NK-92 (cell line): Measurements from ENCODE around the gene ZDHHC18.
"Not testable (repeated sequence)": the region's sequence is repeated elsewhere in the genome, so short reads cannot be mapped to it uniquely, and the experiment has no call there.

Experiments used
- DNase-seq: peaks from one replicate; lab custom pipeline; 2025; ENCODE audit not compliant: unreplicated experiment; lab: John Stamatoyannopoulos, UW

The ZDHHC18 gene

DNA sequence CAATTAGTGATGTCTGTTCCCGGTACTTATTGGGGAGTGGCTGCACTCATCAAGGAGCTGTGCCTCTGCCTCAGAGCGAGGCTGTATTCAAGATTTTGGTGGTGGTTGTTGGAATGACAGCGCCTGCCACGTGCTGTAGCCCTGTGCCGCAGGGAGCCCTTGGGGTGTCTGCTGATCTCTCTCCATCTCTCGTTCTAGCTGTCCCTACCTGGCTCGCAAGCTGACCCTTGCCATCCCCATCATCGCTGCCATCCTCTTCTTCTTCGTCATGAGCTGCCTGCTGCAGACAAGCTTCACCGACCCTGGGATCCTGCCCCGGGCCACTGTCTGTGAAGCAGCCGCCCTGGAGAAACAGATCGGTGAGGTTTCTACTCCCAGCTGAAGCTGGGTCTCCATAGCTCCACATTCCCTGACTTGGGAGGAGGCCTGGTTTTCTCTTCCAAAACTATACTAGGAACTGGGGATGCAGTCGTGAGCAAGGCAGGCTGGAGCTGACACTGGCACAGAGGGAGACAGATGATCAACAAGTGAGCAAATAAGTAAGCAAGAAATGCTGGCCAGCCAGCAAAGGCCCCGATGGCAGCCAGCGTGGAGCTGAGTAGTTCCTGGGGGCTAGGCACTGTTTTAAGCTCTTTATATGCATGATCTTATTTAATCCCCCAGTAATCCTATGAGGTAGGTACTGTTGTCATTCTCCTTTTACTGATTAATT, 5.9 kb downstream of the ZDHHC18 start:
- DNase-seq, result no peak

DNA sequence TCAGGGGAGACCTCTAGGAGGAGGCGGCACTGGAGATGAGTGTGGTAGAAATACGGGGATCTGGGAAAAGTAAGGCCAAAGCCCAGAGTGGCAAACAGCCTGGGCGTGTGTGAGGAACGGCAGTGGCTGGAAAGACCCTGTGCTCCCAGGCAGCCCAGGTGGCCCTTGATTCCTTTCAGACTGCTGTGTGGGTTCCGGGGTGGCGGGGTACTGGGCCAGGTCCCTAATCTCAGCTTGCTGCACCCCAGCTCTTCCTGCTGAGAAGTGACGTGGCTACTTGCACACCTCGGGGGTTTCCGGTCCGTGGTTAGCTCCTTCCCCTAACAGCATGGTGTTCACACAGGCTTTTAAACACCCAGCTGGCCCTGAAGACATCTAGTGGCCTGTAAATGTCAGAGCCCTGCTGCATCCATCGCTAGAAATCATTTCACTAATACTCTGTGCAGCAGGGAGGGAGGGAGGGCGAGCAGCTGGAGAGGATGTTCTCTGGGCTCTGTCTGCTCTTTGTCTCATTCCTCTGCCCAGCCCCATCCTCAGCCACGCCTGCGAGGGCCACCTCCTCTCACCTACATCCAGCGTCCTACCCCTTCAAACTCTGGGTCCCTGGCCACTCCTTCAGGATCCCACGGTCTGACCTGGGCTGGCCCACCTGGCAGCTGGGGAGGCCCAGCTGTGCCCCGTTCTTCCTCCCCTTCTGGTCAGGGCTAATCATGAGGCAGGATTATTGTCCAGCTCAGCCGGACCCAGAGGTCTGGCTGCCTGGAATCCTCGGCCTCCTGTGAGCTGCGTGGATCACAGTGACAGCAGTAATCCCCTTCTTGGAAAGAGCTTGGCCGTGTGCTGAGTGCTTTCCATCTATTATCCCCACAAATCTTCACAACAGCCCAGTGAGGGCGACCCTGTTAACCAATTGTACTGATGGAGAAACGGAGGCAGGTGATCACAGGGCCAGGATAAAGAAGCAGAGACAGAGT, 7.2 kb downstream of the ZDHHC18 start:
- DNase-seq, result no peak

DNA sequence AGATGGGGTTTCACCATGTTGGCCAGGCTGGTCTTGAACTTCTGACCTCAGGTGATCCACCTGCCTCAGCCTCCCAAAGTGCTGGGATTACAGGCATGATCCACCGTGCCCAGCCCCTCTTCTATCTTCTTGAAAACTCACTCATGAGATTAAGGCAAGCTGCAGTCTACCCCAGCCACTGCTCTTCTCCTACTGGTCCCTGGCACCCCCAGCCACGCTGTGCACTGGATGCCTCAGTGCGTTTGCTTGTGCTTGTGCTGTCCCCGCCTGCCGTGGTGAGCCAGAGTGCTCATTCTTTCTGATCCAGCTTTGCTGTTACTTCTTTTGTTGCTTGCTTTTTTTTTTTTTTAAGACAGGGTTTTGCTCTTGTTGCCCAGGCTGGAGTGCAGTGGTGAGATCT, 11.2 kb downstream of the ZDHHC18 start:
- not testable (repeated sequence) for DNase-seq

DNA sequence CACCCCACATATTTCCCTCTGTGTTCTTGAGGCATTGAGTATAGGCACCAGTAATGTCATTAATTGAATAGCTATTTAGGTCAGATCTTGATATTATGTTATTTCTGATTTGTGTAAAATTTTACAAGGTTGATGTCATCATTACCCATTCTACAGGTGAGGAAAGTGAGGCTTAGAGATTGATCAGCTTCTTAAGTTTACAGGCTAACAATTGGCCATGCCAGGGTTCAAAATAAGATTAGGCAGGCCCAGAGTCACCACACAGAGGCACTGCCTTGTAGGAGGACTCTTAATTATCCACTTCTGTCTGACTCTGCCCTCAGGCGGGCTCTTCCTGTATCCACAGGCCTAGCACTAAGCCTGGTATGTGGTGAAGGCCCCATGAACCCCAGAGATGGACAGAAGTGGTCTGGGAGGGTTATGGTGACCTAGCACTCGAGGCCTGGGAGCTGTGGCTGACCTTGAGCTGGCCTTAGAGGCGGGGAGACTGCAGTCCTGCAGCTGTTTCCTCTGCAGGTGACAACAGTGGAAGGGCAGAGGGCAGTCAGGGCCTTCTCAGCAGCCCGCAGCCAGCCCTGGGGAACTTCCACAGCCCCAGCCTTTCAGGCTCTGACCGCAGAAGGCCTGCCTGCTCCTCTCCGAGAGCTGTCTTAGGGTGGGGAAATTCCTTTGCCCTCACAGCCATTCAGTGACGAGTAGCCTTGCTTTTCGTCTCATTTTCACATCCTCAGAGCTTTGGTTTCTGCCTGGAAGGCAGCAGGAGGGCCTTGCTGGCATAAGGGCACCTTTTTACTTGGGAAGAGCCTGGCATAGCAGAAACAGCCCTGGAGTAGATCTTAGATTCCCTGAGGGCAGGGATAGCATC, 12.2 kb downstream of the ZDHHC18 start:
- DNase-seq, result no peak

DNA sequence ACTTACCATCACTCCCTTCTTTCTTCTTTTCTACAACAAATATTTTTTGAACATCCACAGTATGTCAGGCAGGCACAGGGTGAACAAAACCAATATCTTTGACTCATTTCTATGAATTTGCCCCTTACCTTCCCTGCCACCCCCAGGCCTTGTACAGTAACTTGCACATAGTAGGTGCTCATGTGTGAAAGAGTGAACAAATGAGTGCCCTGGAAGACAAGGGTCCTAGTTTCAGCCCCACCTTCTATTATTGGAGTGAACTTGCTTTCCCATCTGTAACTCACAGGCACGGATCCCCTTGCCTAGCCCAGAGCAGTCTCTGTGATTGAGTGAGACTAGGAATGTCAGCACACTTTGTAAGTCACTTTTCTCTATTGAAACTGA, 12.8 kb downstream of the ZDHHC18 start:
- no peak for DNase-seq

DNA sequence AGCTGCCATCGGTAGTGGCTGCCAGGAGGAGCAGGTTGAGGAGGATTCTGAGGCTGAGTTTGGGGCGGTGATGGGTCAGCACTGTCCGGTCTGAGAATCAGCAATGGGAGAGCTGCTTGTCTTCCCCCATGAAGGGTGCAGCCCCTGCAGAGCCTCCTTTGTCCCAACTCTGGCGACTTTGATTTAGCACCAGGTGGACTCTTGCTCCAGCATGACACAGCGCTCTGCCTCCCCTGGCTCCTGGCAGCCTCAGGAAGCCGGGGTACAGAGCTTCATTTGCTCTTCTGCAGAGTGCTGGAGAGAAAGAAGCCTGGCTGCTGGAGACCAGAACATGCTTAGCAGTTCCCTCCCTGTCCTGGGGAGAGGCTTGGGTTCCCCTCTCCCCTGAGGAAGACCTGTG, 13.3 kb downstream of the ZDHHC18 start:
- no peak for DNase-seq

DNA sequence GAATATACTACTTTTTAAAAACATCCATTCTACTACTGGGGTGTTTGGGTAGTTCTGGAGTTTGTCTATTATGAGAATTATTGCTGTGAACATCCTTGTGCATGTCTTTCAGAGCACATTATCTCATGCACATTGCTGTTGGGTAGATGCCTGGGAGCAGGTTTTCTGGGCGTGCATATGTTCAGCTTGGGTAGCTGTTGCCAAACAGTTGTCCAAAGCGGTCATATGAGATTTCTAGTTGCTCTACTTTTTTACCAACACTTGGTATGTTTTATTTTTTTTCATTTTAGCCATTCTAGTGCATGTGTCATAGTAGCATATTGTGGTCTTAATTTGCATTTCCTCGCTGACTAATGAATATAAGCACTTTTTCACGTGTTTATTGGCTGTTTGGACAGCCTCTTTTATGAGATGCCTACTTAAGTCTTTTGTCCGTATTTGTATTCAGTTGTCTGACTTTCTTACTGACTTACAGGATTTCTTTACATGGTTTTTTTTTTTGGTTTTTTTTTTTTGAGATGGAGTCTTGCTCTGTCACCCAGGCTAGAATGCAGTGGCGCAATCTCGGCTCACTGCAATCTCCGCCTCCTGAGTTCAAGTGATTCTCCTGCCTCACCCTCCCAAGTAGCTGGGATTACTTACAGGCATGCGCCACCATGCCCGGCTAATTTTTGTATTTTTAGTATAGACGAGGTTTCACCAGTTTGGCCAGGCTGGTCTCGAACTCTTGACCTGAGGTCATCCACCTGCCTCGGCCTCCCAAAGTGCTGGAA, 18.1 kb downstream of the ZDHHC18 start:
- DNase-seq, result no peak

DNA sequence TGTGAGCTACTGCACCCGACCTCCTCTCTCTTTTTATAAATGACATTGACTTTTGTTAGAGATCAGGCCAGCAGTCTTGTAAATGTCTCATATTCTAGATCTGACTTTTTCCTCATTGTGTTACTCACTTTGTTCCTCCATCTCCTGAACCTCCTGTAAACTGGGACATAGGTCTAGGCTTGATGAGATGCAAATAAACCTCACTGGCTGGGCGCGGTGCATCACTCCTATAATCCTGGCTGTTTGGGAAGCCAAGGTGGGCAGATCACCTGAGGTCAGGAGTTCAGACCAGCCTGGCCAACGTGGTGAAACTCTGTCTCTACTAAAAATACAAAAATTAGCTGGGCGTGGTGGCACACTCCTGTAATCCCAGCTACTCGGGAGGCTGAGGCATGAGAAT, 21.3 kb downstream of the ZDHHC18 start:
- not testable (repeated sequence) for DNase-seq

DNA sequence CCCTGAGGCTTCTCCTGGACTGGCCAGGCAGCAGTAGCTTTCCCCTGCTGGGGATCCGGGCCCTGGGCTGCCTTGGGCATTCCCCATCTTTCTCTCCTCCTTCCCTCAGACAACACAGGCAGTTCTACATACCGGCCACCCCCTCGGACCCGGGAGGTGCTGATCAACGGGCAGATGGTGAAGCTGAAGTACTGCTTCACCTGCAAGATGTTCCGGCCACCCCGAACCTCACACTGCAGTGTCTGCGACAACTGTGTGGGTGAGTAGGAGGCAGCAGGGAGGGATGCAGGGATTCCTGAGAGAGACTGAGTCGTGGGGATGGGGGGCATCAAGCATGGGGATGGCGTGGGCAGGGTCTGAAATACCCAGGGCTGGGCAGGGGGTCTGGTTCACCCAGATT, 22.0 kb downstream of the ZDHHC18 start:
- DNase-seq, result no peak

DNA sequence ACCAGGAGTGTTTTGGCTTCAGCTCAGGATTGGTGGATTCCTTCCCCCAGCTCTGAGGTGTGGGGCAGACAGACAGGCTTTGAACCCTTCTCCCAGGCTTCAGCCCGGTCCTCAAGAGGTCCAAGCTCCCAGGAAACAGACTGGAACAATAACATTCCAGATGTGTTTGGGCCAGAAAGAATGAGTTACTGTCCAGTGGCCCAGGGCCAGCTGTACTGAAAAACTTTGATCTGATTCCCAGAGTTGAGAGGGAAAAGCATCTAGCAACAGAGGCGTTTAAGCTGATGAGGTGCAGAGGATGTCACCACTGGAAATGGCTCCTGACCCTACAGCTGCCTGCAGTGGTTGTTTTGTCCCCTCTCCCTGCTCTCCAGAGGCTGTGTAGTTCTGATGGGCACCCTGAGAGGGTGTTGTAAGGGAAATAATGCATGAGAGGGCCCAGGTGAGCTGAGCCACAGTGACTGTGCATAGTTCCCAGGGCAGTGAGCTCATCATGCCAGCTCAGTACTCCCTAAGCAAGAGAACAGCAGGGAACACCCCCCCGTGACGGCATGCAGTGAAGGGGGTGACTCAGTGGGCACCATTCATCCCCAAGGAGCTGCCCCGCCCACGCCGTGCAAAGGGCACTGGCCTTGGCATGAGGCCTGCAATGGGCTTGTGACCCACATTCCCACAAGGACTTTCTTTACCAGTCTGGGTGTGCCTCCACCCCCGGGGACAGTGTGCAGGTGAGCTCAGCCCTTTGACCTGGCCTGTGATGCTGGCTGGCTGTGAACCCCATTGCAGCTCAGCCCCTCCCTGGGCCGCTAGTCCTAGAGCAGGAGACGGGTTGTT, 22.7 kb downstream of the ZDHHC18 start:
- no peak for DNase-seq

DNA sequence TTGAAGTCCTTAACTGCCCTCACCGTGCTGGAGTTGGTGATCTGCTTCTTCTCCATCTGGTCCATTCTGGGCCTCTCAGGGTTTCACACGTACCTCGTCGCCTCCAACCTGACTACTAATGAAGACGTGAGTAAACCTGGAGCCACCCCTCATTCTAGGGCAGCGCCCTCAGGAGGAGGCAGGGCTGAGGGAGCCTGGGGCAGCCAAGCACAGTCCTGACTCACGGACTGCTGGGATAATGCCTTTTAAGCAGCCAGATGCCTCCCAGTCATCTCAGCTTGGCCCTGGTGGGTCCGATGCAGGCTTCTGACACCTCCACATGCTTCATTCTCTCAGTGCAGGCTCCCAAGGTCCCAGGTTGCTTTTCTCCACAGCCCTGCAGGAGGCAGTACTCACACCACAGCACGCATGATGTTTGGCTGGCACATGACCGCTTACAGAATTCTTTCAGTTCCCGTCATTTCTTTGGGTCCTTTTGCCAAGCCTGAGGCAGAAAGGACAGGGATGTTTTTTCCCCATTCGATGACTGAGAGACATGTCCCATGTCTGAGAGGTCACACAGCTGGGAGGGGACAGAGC, 24.7 kb downstream of the ZDHHC18 start:
- no peak for DNase-seq

DNA sequence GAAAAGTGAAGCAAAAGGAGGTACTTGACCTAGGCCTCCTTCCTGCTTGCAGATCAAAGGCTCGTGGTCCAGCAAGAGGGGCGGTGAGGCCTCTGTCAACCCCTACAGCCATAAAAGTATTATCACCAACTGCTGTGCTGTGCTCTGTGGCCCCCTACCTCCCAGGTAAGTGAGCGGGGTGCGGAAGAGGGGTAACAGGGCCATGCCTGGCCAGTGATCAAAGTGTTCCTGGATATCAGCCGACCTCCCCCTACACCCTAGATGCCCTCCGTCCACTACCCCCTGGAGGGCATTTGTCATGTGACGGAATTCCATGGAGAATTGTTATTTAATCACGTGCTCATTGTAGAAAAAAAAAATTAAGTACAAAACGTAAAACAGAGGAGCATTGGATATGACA, 26.2 kb downstream of the ZDHHC18 start:
- no peak for DNase-seq

DNA sequence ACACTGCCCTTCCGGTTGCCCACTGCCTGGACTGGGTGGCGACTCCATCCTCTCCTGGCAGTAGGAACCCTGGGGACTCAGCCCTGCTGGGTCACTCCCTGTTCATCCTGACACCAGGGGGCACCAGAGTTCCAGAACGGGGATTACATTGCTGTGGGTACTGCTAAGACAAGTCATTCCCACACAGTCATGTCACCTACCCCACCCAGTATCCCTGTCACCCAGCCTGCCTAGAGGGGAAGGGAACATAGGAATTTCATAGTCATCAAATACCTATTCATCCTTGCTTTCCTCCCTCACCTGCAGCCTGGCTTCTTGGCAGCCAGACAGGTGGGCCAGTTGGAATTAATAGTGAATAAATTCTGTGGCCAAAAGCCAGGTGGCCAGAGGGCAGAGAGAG, 26.7 kb downstream of the ZDHHC18 start:
- no peak for DNase-seq

DNA sequence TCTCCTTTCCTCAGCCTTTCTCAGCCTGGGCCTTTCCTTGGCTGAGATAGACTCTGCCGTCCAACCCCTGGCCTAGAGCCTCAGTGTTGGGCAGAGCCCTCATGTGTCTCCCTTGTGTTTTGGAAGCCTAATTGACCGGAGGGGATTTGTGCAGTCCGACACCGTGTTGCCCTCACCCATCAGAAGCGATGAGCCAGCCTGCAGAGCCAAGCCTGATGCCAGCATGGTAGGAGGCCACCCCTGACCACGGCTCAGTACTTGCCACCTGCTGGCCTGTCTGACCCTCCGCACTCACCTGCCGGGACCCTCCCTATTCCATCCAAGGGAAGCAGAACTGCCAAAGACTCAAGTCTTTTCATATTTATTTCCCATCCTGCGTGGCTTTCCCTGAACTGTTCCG, 27.1 kb downstream of the ZDHHC18 start:
- no peak for DNase-seq

DNA sequence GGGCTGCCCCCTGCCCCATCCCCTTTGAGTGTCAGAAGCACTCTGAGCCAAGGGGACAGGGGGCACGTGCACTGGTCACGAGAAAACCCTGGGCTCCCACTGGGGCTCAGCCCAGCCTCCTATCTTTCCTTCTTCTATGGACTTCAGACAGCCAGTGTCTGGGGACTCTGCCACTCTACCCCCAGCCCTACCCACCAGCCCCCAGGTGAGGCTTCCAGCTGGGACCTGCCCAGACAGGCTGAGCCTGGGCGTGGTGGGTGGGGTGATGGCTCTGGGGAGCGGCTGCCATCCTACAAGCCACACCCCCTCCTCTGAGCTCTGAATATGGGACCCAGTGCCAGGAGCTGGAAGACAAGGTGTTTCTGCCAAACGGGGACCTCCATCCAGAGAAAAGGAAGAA, 28.4 kb downstream of the ZDHHC18 start:
- DNase-seq, result no peak

DNA sequence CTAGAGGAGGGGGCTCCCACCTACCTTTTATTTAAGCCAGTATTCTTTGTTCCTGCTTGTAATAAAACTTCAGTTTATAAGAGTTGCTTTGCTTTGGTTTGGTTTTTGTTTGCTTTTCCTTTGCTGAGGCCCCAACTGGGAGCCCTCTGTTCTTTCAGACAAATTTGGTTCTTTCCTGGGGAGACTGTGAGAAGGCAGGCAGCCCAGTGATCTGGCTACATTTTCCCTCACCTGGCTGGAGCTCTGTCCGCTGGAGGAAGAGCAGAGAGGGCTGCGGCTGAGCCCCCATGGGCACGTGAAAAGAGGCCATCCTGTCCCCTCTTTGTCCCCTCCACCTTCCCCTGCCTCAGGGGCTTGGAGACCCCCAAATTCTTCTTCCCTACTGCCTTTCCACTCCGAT, 29.1 kb downstream of the ZDHHC18 start:
- no peak for DNase-seq

DNA sequence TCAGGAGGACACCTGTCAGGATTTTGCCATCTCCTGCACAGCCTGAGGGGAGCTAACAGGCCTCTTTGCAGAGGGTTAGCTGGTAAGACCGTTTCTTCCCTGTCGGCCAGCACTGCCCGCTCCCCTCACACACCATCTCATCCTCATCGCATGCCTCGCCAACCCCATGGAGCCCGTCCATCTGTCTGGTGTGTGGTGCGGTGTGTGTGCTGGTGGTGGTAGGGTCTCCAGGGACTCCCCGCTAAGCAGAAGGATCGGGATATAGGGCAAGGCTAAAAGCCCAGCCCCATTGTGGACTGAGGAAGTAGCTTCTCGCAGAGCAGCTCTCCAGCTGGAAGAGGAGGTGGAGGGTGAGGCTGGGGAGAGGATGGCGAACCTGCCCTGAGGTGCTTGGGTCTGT, 29.7 kb downstream of the ZDHHC18 start:
- DNase-seq, result no peak

DNA sequence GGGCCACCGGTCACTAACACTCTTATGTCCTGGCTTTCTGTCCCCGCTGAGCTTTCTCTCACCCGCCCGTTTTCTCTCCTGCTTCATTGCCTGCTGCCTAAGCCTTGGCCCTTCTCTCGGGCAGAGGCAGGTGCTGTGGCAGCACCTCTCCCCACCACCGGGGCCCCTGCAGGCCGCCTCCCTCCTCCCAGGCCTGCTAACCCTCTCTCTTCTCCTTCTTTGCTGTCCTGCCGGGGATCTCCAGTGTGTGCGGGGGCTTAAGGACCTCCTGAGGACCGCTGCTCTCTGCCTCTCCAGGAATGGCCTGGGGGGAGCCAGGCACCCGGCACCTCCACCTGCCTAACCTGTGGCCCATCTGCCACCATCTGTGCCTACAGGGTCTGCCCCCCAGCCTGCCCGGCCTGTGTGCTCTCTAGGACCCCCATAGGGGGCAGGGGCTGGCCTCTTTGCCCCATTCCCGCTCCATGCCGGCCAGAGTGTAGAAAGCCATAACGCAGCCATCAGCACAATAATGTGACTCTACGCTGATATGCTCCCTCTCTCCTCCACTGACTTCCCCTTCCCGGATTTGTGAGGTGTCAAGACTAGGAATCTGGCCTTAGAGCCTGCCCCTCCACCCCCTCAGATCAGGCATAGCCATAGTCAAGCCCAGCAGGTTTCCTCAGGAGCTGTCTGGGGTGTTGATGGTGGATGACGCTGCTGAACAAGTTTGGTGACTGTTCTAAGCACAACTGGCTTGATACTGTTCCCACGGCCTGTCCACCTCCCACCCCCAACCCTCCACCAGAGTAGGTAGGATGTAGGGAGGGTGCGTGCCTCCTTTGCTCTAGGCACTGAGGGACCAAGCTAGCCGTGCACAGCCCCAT, 30.3 kb downstream of the ZDHHC18 start:
- DNase-seq, result no peak
